Testis (tissue), 3 donors: ENCODE results near the gene CRACDL. TPM values are rescaled to one million over a fixed set of nuclear protein-coding genes. Genes with fewer than 3 reads are reported as not detected.
"Not testable (repeated sequence)": the region's sequence is repeated elsewhere in the genome, so short reads cannot be mapped to it uniquely, and the experiment has no call there.

Experiments used
- DNase-seq: peaks from one replicate; pipeline ENCODE4 v3.0.0-alpha.2; 2019
- H3K27ac ChIP-seq, 2 donors: fragments of 200-600 bp; sonication (generic); one replicate each; pipeline ENCODE4 v1.5.1; 2019
- H3K27me3 ChIP-seq: fragments of 200-600 bp; sonication (generic); one replicate; pipeline ENCODE4 v1.5.1; 2019
- H3K36me3 ChIP-seq: fragments of 200-600 bp; sonication (generic); one replicate; pipeline ENCODE4 v1.5.1; 2017; ENCODE audit warnings: low read depth; ENCODE audit errors: missing control alignments
- H3K4me1 ChIP-seq: fragments of 200-600 bp; sonication (generic); one replicate; pipeline ENCODE4 v1.5.1; 2019
- H3K4me3 ChIP-seq, 2 donors: fragments of 200-600 bp; sonication (generic); one replicate each; pipeline ENCODE4 v1.5.1; 2017 to 2019
- H3K9me3 ChIP-seq: fragments of 200-600 bp; sonication (generic); one replicate; pipeline ENCODE4 v1.5.1; 2017
- CTCF ChIP-seq, 3 experiments: fragments of 450-650 bp in 2 of 3; fragments of 200-600 bp in 1 of 3; sonication (generic) in 1 of 3; IDR thresholded peaks; one replicate each; pipeline ENCODE4 v1.5.1; 2016 to 2019; ENCODE audit warnings: antibody characterized with exemption in 3 of 3, mild to moderate bottlenecking in 2 of 3, moderate library complexity in 1 of 3
- POLR2A ChIP-seq: fragments of 450-650 bp; IDR thresholded peaks from one replicate; pipeline ENCODE4 v1.6.1; 2017; ENCODE audit warnings: antibody characterized with exemption, mild to moderate bottlenecking, moderate library complexity
- WGBS, 2 donors: methylation state at CpG; one replicate each; pipeline ENCODE4 v1.1.5; 2018; 5-methylcytosine and 5-hydroxymethylcytosine counted together
- intact Hi-C: fragments of 100-400 bp; cut with DNase I; formaldehyde crosslinking; loops from one replicate; pipeline ENCODE4 v1.15.1; 2023; ENCODE audit warnings: low total_unique reads
- polyA plus RNA-seq: library from polyadenylated mRNA; stranded (reverse); fragments of 350-450 nt; fragmentation: Illumina TruSeq; extraction: RNeasy Lipid Tissue Mini Kit (QIAGEN cat#74804); gene quantifications from one replicate; pipeline ENCODE4 v1.2.3, GENCODE V29; 2014; ENCODE audit warnings: low read depth, low replicate concordance; ENCODE audit not compliant: insufficient read depth
- total RNA-seq, 2 donors: library from RNA; depleted of rRNA; stranded (reverse); fragments of >200 nt; gene quantifications; one replicate each; pipeline ENCODE4 v1.2.3, GENCODE V29; 2016

Gene CRACDL
- total and polyA plus RNA-seq, 3 donors from 2014 or later = 8.4 to 30.4 (median 29.1) TPM

- Histone ChIP-seq H3K4me1 (no peaks in the 10 kb centered on the region), H3K36me3 (no peaks in the 10 kb centered on the region), H3K4me3 (no peak overlapping the region), H3K9me3 (no peaks in the 10 kb centered on the region), H3K27me3 (no peaks in the 10 kb centered on the region), H3K27ac (no peak overlapping the region)
- TF ChIP-seq POLR2A (no peak), CTCF (IDR thresholded peaks at IDR 0.05) (no peak)
- 81 to 84% methylated on average over 11 of the region's 11 CpGs for WGBS, 2 donors
- intact Hi-C loops = no loop called here
- no peak for DNase-seq
Observed at GRCh38 chr2:98901702-98902101, 34.3 kb downstream of the CRACDL start.

- no peak for DNase-seq
- no peaks in the 10 kb centered on the region for H3K9me3 ChIP-seq
- no peaks in the 10 kb centered on the region for H3K36me3 ChIP-seq
- no peaks in the 10 kb centered on the region for H3K4me1 ChIP-seq
- TF ChIP-seq CTCF (IDR thresholded peaks at IDR 0.05) = no peak
- no peak for TF ChIP-seq POLR2A
- 83 to 84% methylated on average over 3 of the region's 3 CpGs for WGBS, 2 donors
- H3K4me3 ChIP-seq = no peak overlapping the region
- intact Hi-C loops = no loop called here
- no peaks in the 10 kb centered on the region for H3K27me3 ChIP-seq
- no peak overlapping the region for H3K27ac ChIP-seq
Observed at GRCh38 chr2:98901291-98901690, 34.7 kb downstream of the CRACDL start.

- H3K9me3 ChIP-seq = no peaks in the 10 kb centered on the region
- WGBS, 2 donors = 86 to 88% methylated on average over 7 to 8 of the region's 8 CpGs
- DNase-seq = no peak
- TF ChIP-seq CTCF (IDR thresholded peaks at IDR 0.05) = no peak
- TF ChIP-seq POLR2A = no peak
- H3K27ac ChIP-seq = no peak overlapping the region
- no peaks in the 10 kb centered on the region for H3K27me3 ChIP-seq
- intact Hi-C loops = no loop called here
- H3K4me3 ChIP-seq = no peak overlapping the region
- H3K36me3 ChIP-seq = no peaks in the 10 kb centered on the region
- no peaks in the 10 kb centered on the region for H3K4me1 ChIP-seq
Observed at GRCh38 chr2:98900721-98901120, 35.3 kb downstream of the CRACDL start.

GRCh38 chr2:98899703-98900078 is 36.3 kb downstream of the CRACDL start:
- intact Hi-C loops, H3K9me3 ChIP-seq, DNase-seq, H3K36me3 ChIP-seq, H3K4me1 ChIP-seq, H3K27me3 ChIP-seq, H3K27ac ChIP-seq, H3K4me3 ChIP-seq: not testable (repeated sequence)
- 80 to 90% methylated on average over 2 of the region's 2 CpGs for WGBS, 2 donors

- DNase-seq = no peak
- no peaks in the 10 kb centered on the region for H3K4me1 ChIP-seq
- no peaks in the 10 kb centered on the region for H3K9me3 ChIP-seq
- no peak overlapping the region for H3K4me3 ChIP-seq
- intact Hi-C loops = no loop called here
- TF ChIP-seq POLR2A (no peak), CTCF (IDR thresholded peaks at IDR 0.05) (no peak)
- 79 to 80% methylated on average over 5 of the region's 5 CpGs for WGBS, 2 donors
- H3K27ac ChIP-seq = no peak overlapping the region
- no peaks in the 10 kb centered on the region for H3K36me3 ChIP-seq
- no peaks in the 10 kb centered on the region for H3K27me3 ChIP-seq
Observed at GRCh38 chr2:98899041-98899702, 36.9 kb downstream of the CRACDL start.
